ENCODE results near the gene ACSF3.
"Not testable (repeated sequence)": the region's sequence is repeated elsewhere in the genome, so short reads cannot be mapped to it uniquely, and the experiment has no call there.

- not testable (repeated sequence) for TF ChIP-seq CTCF, POLR2A (IDR thresholded peaks at IDR 0.05)
Observed at GRCh38 chr16:89185887-89186592, 92.4 kb downstream of the ACSF3 start.

All from testis (tissue), 2 donors.